Parathyroid adenoma (tissue), 2 donors: ENCODE data around the gene B3GAT1.
"Not testable (repeated sequence)": the region's sequence is repeated elsewhere in the genome, so short reads cannot be mapped to it uniquely, and the experiment has no call there.

Experiments used
- H2AFZ ChIP-seq: fragments of 300-600 bp; sonication (generic); one replicate; pipeline ENCODE4 v1.7.0; 2017; ENCODE audit warnings: antibody characterized with exemption, mild to moderate bottlenecking
- H3K27ac ChIP-seq: fragments of 300-600 bp; sonication (generic); one replicate; pipeline ENCODE4 v1.7.0; 2017
- H3K27me3 ChIP-seq: fragments of 300-600 bp; sonication (generic); one replicate; pipeline ENCODE4 v1.7.0; 2017; ENCODE audit warnings: low read length; ENCODE audit not compliant: control insufficient read depth, insufficient read depth
- H3K36me3 ChIP-seq: fragments of 300-600 bp; sonication (generic); one replicate; pipeline ENCODE4 v1.7.0; 2017; ENCODE audit warnings: low read length; ENCODE audit not compliant: control insufficient read depth, insufficient read depth
- H3K4me1 ChIP-seq: fragments of 300-600 bp; sonication (generic); one replicate; pipeline ENCODE4 v1.7.0; 2017; ENCODE audit warnings: control low read depth
- H3K4me2 ChIP-seq: fragments of 300-600 bp; sonication (generic); one replicate; pipeline ENCODE4 v1.7.0; 2017; ENCODE audit warnings: low read length
- H3K4me3 ChIP-seq: fragments of 300-600 bp; sonication (generic); one replicate; pipeline ENCODE4 v1.7.0; 2017; ENCODE audit warnings: low read depth, low read length
- H3K79me2 ChIP-seq: fragments of 300-600 bp; sonication (generic); one replicate; pipeline ENCODE4 v1.7.0; 2017; ENCODE audit warnings: control low read depth
- H3K9ac ChIP-seq: fragments of 300-600 bp; sonication (generic); one replicate; pipeline ENCODE4 v1.7.0; 2017; ENCODE audit warnings: mild to moderate bottlenecking
- H3K9me3 ChIP-seq: fragments of 300-600 bp; sonication (generic); one replicate; pipeline ENCODE4 v1.7.0; 2017; ENCODE audit warnings: low read length; ENCODE audit not compliant: control insufficient read depth
- CTCF ChIP-seq: fragments of 300-600 bp; sonication (generic); IDR thresholded peaks from one replicate; pipeline ENCODE4 v1.7.0; 2017; ENCODE audit warnings: antibody characterized with exemption, mild to moderate bottlenecking
- donor health status: primary hyperparathyroidism.

B3GAT1 gene

DNA sequence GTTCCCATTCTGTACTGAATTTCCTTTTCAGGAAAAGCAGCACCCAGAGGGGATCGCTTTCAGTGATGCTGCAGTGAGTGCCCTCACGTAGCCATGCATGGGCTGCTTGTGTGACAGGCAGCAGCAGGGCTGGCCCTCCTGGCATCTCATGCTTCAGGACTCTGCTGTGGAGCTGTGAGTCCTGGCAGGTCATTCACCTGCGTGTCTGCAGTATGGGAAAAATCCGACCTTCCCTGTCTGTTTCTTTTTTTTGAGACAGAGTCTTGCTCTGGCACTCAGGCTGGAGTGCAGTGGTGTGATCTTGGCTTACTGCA lies 66.8 kb downstream of the B3GAT1 start:
- Histone ChIP-seq H3K36me3 (no peaks in the 10 kb centered on the region), H3K4me3 (no peak overlapping the region), H3K27me3 (no peaks in the 10 kb centered on the region), H3K4me2 (no peak overlapping the region), H3K9me3 (no peaks in the 10 kb centered on the region), H3K79me2 (no peaks in the 10 kb centered on the region), H3K27ac (no peak overlapping the region), H3K9ac (no peak overlapping the region), H2AFZ (no peak overlapping the region), H3K4me1 (no peaks in the 10 kb centered on the region)
- TF ChIP-seq CTCF: no peak

DNA sequence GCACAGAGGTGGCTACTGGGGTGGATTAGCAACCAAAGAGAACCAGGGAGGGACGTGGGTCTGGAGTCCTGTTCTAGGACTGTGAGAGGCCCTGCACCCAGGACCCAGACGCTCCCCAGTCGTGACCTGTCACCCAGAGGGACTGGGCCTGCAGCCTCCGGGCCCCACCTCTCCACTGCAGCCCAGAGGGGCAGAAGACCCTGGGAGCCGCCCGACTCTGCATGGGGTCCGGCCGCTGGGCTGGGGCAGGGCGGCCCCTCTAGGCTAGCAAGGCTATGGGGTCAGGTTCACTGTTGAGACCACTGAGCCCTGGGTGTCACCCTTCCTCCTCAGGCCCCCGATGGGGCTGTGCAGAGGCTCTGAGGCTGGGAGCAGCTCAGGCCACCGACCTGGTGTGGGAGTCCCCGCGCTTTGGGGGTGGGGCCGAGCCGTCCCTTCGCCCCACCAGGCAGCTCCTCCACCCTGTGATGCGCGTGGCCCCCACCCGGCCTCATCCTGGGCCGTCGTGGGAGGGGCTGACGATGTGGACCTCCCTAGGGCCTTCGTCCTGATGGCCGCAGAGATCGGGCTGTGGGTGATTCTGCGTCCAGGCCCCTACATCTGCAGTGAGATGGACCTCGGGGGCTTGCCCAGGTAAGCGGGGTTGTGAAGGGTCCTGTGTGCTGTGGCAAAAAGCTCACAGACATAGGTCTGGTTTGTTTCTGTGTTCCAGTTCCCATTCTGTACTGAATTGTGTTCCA lies 67.4 kb downstream of the B3GAT1 start:
- not testable (repeated sequence) for H3K4me1 ChIP-seq, H3K4me3 ChIP-seq, H2AFZ ChIP-seq, H3K27me3 ChIP-seq, H3K79me2 ChIP-seq, H3K36me3 ChIP-seq, H3K9ac ChIP-seq, H3K4me2 ChIP-seq, H3K27ac ChIP-seq, H3K9me3 ChIP-seq

DNA sequence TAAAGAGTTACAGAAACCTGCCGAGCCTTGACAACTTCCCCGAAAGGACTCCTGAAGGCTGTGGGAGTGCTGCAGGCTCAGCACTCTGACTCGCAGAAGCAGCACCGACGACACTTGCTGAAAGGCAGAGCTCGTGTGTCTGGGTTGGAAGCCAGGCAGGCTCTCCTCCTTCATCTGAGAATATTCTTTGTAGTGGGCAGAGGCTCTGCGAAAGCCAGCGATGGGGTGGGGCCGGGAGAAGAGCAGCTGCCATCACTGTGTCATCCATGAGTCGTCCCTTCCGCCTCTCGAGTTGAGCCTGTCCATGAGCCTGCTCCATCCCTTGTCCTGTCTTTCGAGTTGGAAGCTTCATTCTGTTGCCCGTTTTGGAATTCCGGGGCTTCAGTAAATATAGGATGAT lies 68.4 kb downstream of the B3GAT1 start:
- TF ChIP-seq CTCF: no peak

GRCh38 chr11:134342572-134343340 lies 69.3 kb downstream of the B3GAT1 start:
- H3K4me1 ChIP-seq: no peaks in the 10 kb centered on the region
- no peaks in the 10 kb centered on the region for H3K9me3 ChIP-seq
- H3K79me2 ChIP-seq: no peaks in the 10 kb centered on the region
- no peak overlapping the region for H2AFZ ChIP-seq
- TF ChIP-seq CTCF: no peak
- no peaks in the 10 kb centered on the region for H3K27me3 ChIP-seq
- no peak overlapping the region for H3K9ac ChIP-seq
- no peak overlapping the region for H3K4me3 ChIP-seq
- H3K36me3 ChIP-seq: no peaks in the 10 kb centered on the region
- no peak overlapping the region for H3K4me2 ChIP-seq
- H3K27ac ChIP-seq: no peak overlapping the region

More for the DNA sequence above, 68.4 kb downstream of the B3GAT1 start:
- no peak overlapping the region for H3K4me2 ChIP-seq
- H2AFZ ChIP-seq: no peak overlapping the region
- no peak overlapping the region for H3K9ac ChIP-seq
- no peaks in the 10 kb centered on the region for H3K27me3 ChIP-seq
- no peak overlapping the region for H3K4me3 ChIP-seq
- H3K9me3 ChIP-seq: no peaks in the 10 kb centered on the region
- H3K36me3 ChIP-seq: no peaks in the 10 kb centered on the region
- H3K27ac ChIP-seq: no peak overlapping the region
- H3K79me2 ChIP-seq: no peaks in the 10 kb centered on the region
- H3K4me1 ChIP-seq: no peaks in the 10 kb centered on the region

DNA sequence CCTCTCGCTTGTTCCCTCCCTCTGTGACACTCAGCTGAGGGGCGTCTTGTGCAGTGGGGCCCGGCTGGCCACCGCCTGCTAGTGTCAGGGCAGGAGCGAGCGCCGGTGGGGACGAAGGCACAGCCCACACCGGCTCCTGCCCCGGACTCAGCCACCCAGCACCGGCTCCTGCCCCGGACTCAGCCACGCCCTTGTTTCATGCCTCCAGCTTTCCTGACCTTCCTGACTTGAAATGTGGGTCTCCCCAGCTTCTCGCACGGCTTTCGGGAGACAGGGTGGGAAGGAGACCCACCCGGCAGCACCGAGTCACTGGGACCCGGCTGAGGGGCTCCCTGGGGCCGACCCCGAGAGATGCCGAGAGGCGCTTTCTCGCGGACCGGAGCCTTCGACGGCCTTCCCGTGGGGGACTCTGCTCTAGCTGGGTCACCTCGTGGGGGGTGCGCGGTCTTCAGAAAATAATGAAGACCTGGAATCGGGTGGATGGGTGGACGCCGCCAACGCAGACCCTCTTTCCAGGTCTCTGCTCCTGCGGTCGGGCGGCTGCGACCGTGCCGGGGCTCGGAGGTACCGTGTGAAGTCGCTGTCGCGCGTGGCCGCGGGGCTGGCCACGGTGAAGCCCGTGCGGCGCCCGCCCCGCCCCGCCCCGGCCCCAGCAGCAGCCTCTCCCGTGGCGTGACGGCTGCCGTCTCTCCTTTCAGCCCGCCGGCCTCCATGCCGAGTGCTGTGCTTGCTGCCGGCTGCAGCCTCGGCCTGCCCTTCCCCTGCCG lies 70.1 kb downstream of the B3GAT1 start:
- no peak overlapping the region for H3K4me3 ChIP-seq
- no peak overlapping the region for H3K4me2 ChIP-seq
- no peaks in the 10 kb centered on the region for H3K36me3 ChIP-seq
- H3K27me3 ChIP-seq: no peaks in the 10 kb centered on the region
- no peaks in the 10 kb centered on the region for H3K4me1 ChIP-seq
- TF ChIP-seq CTCF: no peak
- no peak overlapping the region for H2AFZ ChIP-seq
- H3K9me3 ChIP-seq: no peaks in the 10 kb centered on the region
- H3K79me2 ChIP-seq: no peaks in the 10 kb centered on the region
- H3K27ac ChIP-seq: no peak overlapping the region
- no peak overlapping the region for H3K9ac ChIP-seq
